GM21360 (cell line): Measurements from ENCODE around the gene RAB15.

Experiments
- ATAC-seq: cut with Tn5 transposase; IDR thresholded peaks from one replicate; pipeline ENCODE4 v1.9.1; 2021; ENCODE audit warnings: mild to moderate bottlenecking, moderate library complexity; ENCODE audit not compliant: unreplicated experiment

RAB15 gene

DNA sequence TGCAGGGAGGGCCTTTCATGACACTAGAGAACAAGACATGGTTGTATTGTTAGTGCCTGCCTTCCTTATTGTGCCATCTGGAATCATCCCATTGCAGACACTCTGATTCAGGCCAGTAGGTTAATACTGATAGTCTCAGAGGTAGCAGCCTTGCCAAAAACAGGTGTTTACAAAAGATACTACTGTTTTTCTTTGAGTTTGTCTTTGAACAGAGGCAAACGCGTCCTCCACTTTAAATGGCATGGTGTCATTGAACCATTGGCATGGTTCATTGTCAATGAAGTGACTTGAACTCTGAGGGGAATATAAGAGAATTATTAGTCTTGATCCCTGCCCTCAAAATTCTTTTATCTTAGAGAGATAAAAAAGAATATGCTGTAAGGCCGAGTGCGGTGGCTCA lies 18.8 kb upstream of the RAB15 start:
- ATAC-seq = no peak

GRCh38 chr14:64990296-64990695 lies 18.2 kb upstream of the RAB15 start:
- no peak for ATAC-seq

DNA sequence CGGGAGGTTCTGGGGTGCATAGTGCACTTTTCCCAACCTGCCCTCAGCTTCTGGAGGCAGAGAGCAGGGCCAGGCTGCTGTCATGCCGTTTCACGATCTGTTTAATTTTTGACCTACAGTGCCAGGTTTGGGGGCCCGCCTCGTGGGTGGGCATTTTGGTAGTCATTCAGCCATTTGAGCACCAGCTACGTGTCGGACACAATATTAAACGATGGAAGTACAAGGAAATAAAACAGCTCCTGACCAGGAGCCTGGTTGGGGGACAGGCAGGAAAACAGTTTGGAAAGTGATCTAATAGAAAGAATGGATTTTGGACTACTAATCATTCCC lies 15.3 kb upstream of the RAB15 start:
- ATAC-seq = no peak

GRCh38 chr14:64986648-64987437 lies 14.7 kb upstream of the RAB15 start, which contains the start of gene FNTB:
TSS of gene FNTB (plus strand) at chr14:64986895. CDS start at chr14:64986954, 59 bp downstream.
- ATAC-seq = peak; percentile 87

GRCh38 chr14:64983439-64984310 lies 11.5 kb upstream of the RAB15 start:
- ATAC-seq = no peak

- no peak for ATAC-seq
Observed at GRCh38 chr14:64979336-64980074, 7.4 kb upstream of the RAB15 start.

- ATAC-seq = no peak
Observed at GRCh38 chr14:64974563-64974962, 2.4 kb upstream of the RAB15 start.

DNA sequence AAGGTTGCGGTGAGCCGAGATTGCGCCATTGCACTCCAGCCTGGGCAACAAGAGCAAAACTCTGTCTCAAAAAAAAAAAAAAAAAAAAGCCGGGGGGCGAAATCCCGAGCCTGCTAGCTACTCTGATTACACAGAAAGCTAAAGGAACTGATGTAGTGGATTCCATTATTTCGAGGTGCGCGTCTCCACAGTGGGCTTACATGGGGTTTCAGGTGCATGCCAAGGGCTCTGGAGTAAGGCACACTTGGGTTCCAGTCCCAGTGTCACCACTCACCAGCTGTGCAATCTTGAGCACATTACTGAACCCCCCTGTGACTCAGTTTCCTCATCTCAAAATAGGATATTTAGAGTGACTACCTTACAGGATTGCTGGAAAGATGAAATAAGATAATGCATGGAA lies 1.7 kb upstream of the RAB15 start:
- no peak for ATAC-seq

DNA sequence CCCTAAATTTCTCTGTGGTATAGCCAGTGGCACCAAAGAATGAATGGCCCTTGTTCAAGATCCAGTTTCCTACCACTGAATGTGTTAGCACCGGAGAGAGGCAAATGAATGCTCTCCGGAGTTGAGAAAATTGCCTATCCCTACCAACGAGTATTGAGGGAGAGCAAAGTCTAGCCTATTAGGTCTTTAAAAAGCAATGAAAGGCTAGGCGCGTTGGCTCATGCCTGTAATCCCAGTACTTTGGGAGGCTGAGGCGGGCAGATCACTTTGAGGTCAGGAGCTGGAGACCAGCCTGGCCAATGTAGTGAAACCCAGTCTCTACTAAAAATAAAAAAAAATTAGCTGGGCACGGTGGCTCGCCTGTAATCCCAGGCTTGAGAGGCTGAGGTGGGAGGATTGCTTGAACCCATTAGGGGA lies 898 bp upstream of the RAB15 start:
- no peak for ATAC-seq

- no peak for ATAC-seq
Observed at GRCh38 chr14:64971491-64971942, 619 bp downstream of the RAB15 start.

- ATAC-seq = no peak
Observed at GRCh38 chr14:64970776-64971477, 1.2 kb downstream of the RAB15 start.

DNA sequence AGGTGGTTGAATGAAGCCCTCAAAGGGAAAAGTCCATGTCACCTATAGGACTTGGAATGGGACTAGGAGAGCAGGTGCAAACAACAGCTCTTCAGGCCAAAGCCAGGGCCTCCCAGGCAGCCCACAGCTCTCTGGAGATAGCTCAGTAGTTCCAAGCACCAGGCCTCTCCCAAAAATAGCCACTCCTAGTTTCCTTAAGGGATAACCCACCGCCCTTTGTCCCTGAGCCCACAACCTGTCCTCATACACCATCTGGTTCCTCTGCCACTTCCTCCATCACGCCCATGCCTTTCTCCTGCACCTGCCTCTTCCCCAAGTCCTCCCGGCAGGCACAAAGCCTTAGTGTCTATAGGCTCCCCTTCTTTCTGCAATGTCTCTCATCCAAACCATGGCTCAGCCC lies 2.1 kb downstream of the RAB15 start:
- ATAC-seq = no peak

- no peak for ATAC-seq
Observed at GRCh38 chr14:64968651-64969050, 3.5 kb downstream of the RAB15 start.

DNA sequence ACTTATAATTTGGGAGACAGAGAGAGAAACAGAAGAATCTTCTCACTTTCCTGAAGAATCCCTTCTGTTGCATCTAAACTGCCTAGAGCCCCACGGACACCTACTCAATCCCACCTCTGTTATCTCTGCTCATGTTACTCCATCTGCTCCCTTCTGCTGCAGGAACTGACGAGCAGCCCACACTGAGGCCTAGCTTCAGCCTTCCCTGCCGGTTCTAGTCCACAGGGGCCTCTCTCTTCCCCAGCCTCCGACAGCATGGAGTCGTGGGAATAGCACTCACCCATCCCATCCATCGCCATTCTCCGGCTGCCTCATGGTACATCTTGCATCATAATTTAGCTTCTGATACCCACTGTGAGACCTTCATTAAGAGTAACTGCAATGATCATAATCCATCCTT lies 4.0 kb downstream of the RAB15 start:
- no peak for ATAC-seq

GRCh38 chr14:64966976-64967375 lies 5.2 kb downstream of the RAB15 start:
- no peak for ATAC-seq

- no peak for ATAC-seq
Observed at GRCh38 chr14:64965356-64966000, 6.7 kb downstream of the RAB15 start.

GRCh38 chr14:64963611-64964010 lies 8.5 kb downstream of the RAB15 start:
- no peak for ATAC-seq

- no peak for ATAC-seq
Observed at GRCh38 chr14:64960762-64961276, 11.3 kb downstream of the RAB15 start.

DNA sequence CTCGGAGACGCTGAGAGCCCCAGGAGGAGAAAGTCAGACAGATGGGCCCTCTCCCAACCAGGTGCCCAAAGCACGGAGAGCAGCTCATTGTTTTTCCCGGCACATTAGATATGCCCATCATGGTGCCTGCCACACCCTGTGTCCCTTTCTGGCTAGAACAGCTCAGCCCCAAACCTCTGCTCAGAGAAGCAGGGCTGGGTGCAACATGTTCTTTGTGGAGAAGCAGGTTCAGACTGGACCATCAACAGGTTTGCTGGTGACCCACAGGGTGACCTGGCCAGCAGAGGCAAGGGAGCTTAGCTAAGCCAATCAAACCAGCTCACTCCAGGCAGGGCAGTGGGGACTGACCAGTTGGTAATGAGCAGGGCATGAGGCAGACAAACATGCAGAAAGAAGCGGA lies 13.4 kb downstream of the RAB15 start:
- no peak for ATAC-seq

DNA sequence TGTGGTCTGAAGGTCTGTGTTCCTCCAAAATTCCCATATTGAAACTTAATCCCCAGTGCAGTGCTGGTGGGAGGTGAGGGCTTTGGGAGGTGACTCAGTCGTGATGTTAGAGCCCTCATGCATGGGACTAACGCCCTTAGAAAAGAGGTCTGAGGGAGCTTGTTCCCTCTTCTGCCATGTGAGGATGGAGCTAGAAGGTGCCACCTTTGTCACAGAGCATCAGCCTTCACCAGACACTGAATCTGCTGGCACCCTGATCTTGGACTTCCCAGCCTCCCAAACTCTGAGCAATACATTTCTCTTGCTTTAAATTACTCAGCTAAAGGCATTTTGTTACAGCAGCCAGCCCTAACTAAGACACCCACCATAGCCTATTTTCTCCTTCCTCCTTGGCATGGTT lies 13.9 kb downstream of the RAB15 start:
- ATAC-seq = no peak
